Stimulated activated CD8-positive, alpha-beta memory T cell treated with anti-CD3 and anti-CD28 coated beads, Interleukin-7, amount 100 ng/mL, for 24 hours (primary cell): ENCODE data around the gene C21orf58.

Experiments used
- DNase-seq: peaks from one replicate; pipeline ENCODE4 v3.0.0-alpha.2; 2020; ENCODE audit warnings: low read depth

The C21orf58 gene

GRCh38 chr21:46295177-46295770 lies 28.4 kb downstream of the C21orf58 start:
- no peak for DNase-seq

- no peak for DNase-seq
These were observed 29.0 kb downstream of the C21orf58 start for GRCh38 chr21:46294647-46295176.

- DNase-seq, result no peak
These were observed 32.1 kb downstream of the C21orf58 start for GRCh38 chr21:46291561-46291960.

- DNase-seq, result no peak
These were observed 34.0 kb downstream of the C21orf58 start for GRCh38 chr21:46289655-46290179.

- no peak for DNase-seq
These were observed 36.1 kb downstream of the C21orf58 start for GRCh38 chr21:46287541-46287940.

- DNase-seq, result no peak
These were observed 37.0 kb downstream of the C21orf58 start for GRCh38 chr21:46286648-46287002.

GRCh38 chr21:46285761-46286647 lies 37.7 kb downstream of the C21orf58 start, which contains the start of gene YBEY:
TSS of gene YBEY (plus strand) at chr21:46286342. CDS start at chr21:46286914, 572 bp downstream.
- peak; percentile 75 for DNase-seq

GRCh38 chr21:46285206-46285661 lies 38.4 kb downstream of the C21orf58 start, which contains the start of gene MCM3AP:
TSS of gene MCM3AP (minus strand) at chr21:46285611. CDS start at chr21:46285286, 325 bp downstream.
- DNase-seq, result no peak

- DNase-seq, result no peak
These were observed 38.9 kb downstream of the C21orf58 start for GRCh38 chr21:46284733-46285132.

GRCh38 chr21:46284077-46284644 lies 39.5 kb downstream of the C21orf58 start:
- no peak for DNase-seq

GRCh38 chr21:46274797-46275390 lies 48.8 kb downstream of the C21orf58 start:
- DNase-seq, result no peak

- DNase-seq, result no peak
These were observed 50.3 kb downstream of the C21orf58 start for GRCh38 chr21:46273341-46273740.

- no peak for DNase-seq
These were observed 54.2 kb downstream of the C21orf58 start for GRCh38 chr21:46269466-46269865.

GRCh38 chr21:46268371-46268770 lies 55.3 kb downstream of the C21orf58 start:
- no peak for DNase-seq

- DNase-seq, result no peak
These were observed 56.7 kb downstream of the C21orf58 start for GRCh38 chr21:46266946-46267345.

- no peak for DNase-seq
These were observed 57.7 kb downstream of the C21orf58 start for GRCh38 chr21:46265736-46266525.

- DNase-seq, result no peak
These were observed 59.0 kb downstream of the C21orf58 start for GRCh38 chr21:46264690-46265144.

- DNase-seq, result no peak
These were observed 59.5 kb downstream of the C21orf58 start for GRCh38 chr21:46264046-46264689.

GRCh38 chr21:46256501-46256994 lies 67.1 kb downstream of the C21orf58 start:
- DNase-seq, result no peak

GRCh38 chr21:46255758-46256337 lies 67.8 kb downstream of the C21orf58 start:
- DNase-seq, result no peak
